HL-60 (cell line): ENCODE results near the gene PDXP.

ENCODE experiments used
- POLR2AphosphoS5 ChIP-seq: IDR thresholded peaks from 2 replicates; pipeline ENCODE4 v1.6.1; 2012; ENCODE audit warnings: low read depth
- TF ChIP-seq, protein P1 (sequence below): IDR thresholded peaks from one replicate; pipeline ENCODE4 v1.5.1; 2011; ENCODE audit warnings: low read length, control low read depth, inconsistent platforms; ENCODE audit not compliant: insufficient read depth

DNA sequence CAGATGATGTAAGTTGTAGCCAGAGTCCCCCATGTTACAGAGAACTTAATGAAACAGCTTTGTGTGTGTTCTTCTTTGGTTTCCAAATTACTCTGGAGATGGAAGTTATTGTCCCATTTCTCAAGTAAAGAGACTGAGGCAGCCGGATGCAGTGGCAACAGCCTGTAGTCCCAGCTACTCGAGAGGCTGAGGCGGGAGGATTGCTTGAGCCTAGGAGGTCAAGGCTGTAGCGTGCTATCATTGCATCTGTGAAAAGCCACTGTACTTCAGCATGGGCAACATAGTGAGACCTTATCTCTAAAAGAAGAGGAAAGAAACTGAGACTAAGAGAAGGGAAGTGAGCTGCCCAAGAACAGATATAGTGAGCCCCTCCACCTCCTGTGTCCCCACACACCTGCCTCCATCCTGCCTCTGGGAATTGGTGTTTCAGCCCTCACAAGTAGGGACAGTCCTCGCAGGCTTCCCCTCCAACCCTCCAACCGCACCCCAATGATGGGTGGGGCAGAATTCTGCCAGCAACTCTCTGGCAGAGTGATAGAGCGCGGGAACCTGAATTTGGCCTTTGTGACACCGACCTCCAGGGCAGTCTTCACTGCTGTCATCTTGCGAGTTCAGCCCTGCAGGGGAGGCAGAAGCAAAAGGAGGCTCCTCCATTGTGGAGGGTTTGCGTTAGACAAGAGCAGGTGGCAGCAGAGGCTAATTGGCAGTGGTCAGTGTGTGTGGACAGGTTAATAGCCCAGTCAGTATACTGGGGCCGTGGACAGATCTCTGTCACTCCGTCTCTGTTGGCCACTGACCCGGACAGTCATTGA lies 1.6 kb downstream of the PDXP start:
- TF ChIP-seq, protein P1, sequence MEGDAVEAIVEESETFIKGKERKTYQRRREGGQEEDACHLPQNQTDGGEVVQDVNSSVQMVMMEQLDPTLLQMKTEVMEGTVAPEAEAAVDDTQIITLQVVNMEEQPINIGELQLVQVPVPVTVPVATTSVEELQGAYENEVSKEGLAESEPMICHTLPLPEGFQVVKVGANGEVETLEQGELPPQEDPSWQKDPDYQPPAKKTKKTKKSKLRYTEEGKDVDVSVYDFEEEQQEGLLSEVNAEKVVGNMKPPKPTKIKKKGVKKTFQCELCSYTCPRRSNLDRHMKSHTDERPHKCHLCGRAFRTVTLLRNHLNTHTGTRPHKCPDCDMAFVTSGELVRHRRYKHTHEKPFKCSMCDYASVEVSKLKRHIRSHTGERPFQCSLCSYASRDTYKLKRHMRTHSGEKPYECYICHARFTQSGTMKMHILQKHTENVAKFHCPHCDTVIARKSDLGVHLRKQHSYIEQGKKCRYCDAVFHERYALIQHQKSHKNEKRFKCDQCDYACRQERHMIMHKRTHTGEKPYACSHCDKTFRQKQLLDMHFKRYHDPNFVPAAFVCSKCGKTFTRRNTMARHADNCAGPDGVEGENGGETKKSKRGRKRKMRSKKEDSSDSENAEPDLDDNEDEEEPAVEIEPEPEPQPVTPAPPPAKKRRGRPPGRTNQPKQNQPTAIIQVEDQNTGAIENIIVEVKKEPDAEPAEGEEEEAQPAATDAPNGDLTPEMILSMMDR, result no peak
- TF ChIP-seq POLR2AphosphoS5, result no peak
